ENCODE results near the gene UBAP1.
A peak's percentile ranks its signal among the peaks of the same experiment; 100 is the strongest.

Gene UBAP1

GRCh38 chr9:34254141-34254913 lies 75.5 kb downstream of the UBAP1 start:
- no peak for TF ChIP-seq CTCF (conservative IDR thresholded peaks at IDR 0.05; ENCODE audit: control insufficient read depth, insufficient read depth, low read depth, low read length)
- no peak overlapping the region for H3K4me3 ChIP-seq (ENCODE audit: control insufficient read depth, low read depth, low read length)
- DNase-seq (ENCODE audit: low read depth), result peak; percentile 87

GRCh38 chr9:34254966-34255825 lies 76.4 kb downstream of the UBAP1 start:
- H3K4me3 ChIP-seq (ENCODE audit: control insufficient read depth, low read depth, low read length), result no peak overlapping the region
- peak; percentile 73 for DNase-seq (ENCODE audit: low read depth)
- no peak for TF ChIP-seq CTCF (conservative IDR thresholded peaks at IDR 0.05; ENCODE audit: control insufficient read depth, insufficient read depth, low read depth, low read length)

- DNase-seq (ENCODE audit: low read depth), result no peak
- peak; percentile 10 for TF ChIP-seq CTCF (conservative IDR thresholded peaks at IDR 0.05; ENCODE audit: control insufficient read depth, insufficient read depth, low read depth, low read length)
These were observed 77.3 kb downstream of the UBAP1 start for GRCh38 chr9:34256104-34256503.

GRCh38 chr9:34256987-34257585 lies 78.2 kb downstream of the UBAP1 start:
- H3K4me3 ChIP-seq (ENCODE audit: control insufficient read depth, low read depth, low read length), result no peak overlapping the region
- TF ChIP-seq CTCF (conservative IDR thresholded peaks at IDR 0.05; ENCODE audit: control insufficient read depth, insufficient read depth, low read depth, low read length), result no peak
- no peak for DNase-seq (ENCODE audit: low read depth)

More at GRCh38 chr9:34256104-34256503, 77.3 kb downstream of the UBAP1 start:
- H3K4me3 ChIP-seq (ENCODE audit: control insufficient read depth, low read depth, low read length), result no peak overlapping the region

GRCh38 chr9:34259315-34259714 lies 80.5 kb downstream of the UBAP1 start:
- no peak overlapping the region for H3K4me3 ChIP-seq (ENCODE audit: control insufficient read depth, low read depth, low read length)
- DNase-seq (ENCODE audit: low read depth), result no peak
- no peak for TF ChIP-seq CTCF (conservative IDR thresholded peaks at IDR 0.05; ENCODE audit: control insufficient read depth, insufficient read depth, low read depth, low read length)

GRCh38 chr9:34262971-34263370 lies 84.1 kb downstream of the UBAP1 start:
- no peak for DNase-seq (ENCODE audit: low read depth)
- no peak overlapping the region for H3K4me3 ChIP-seq (ENCODE audit: control insufficient read depth, low read depth, low read length)
- no peak for TF ChIP-seq CTCF (conservative IDR thresholded peaks at IDR 0.05; ENCODE audit: control insufficient read depth, insufficient read depth, low read depth, low read length)
